Thyroid gland (tissue), 4 donors: Measurements from ENCODE around the gene MASP1. TPM values are rescaled to one million over a fixed set of nuclear protein-coding genes. Genes with fewer than 3 reads are reported as not detected.

ENCODE experiments used
- DNase-seq, 2 donors: peaks; one replicate each; pipeline ENCODE4 v3.0.0-alpha.2; 2019
- H3K27ac ChIP-seq, 3 donors: fragments of 200-600 bp; sonication (generic); 1 replicate in 2 of 3; 2 replicates in 1 of 3; pipeline ENCODE4 v1.5.1; 2016 to 2019; ENCODE audit warnings: mild to moderate bottlenecking in 1 of 3, moderate library complexity in 1 of 3
- H3K27me3 ChIP-seq: fragments of 200-600 bp; sonication (generic); one replicate; pipeline ENCODE4 v1.5.1; 2019
- H3K36me3 ChIP-seq, 2 donors: fragments of 200-600 bp; sonication (generic); one replicate each; pipeline ENCODE4 v1.5.1; 2016 to 2019
- H3K4me1 ChIP-seq, 2 donors: fragments of 200-600 bp; sonication (generic); one replicate each; pipeline ENCODE4 v1.5.1; 2017 to 2019
- H3K4me3 ChIP-seq, 3 donors: fragments of 200-600 bp; sonication (generic); replicated peaks in 1 of 3; 1 replicate in 2 of 3; 2 replicates in 1 of 3; pipeline ENCODE4 v1.5.1; 2016; ENCODE audit warnings: mild to moderate bottlenecking in 1 of 3
- H3K9me3 ChIP-seq: fragments of 200-600 bp; sonication (generic); one replicate; pipeline ENCODE4 v1.5.1; 2017
- CTCF ChIP-seq, 6 experiments: fragments of 200-600 bp in 3 of 6; fragments of 450-650 bp in 3 of 6; sonication (generic) in 3 of 6; IDR thresholded peaks; one replicate each; pipeline ENCODE4 v1.5.1; 2016 to 2019; ENCODE audit warnings: antibody characterized with exemption in 6 of 6, mild to moderate bottlenecking in 2 of 6, inconsistent platforms in 1 of 6, moderate library complexity in 1 of 6
- POLR2A ChIP-seq, 2 donors: fragments of 450-650 bp; IDR thresholded peaks; one replicate each; pipeline ENCODE4 v1.6.1; 2017; ENCODE audit warnings: antibody characterized with exemption in 2 of 2, mild to moderate bottlenecking in 2 of 2, moderate library complexity in 1 of 2
- whole genome bisulfite sequencing, 2 donors: methylation state at CpG; one replicate each; pipeline ENCODE4 v1.1.5; 2017; 5-methylcytosine and 5-hydroxymethylcytosine counted together
- intact Hi-C: fragments of 100-400 bp; cut with DNase I; formaldehyde crosslinking; loops from one replicate; pipeline ENCODE4 v1.15.1; 2023
- total RNA-seq, 4 donors: library from RNA; depleted of rRNA; stranded (reverse); fragments of >200 nt; gene quantifications; one replicate each; pipeline ENCODE4 v1.2.3, GENCODE V29; 2016

The MASP1 gene
- total RNA-seq, 4 donors from 2014 or later, result 5.5 to 11.6 (median 7.2) TPM

- WGBS, 2 donors, result 89 to 100% methylated on average over 1 of the region's 1 CpG
- Histone ChIP-seq H3K4me1 (no peaks in the 10 kb centered on the region), H3K27me3 (no peaks in the 10 kb centered on the region), H3K4me3 (no peak overlapping the region), H3K27ac (no peak overlapping the region), H3K9me3 (no peaks in the 10 kb centered on the region), H3K36me3 (no peaks in the 10 kb centered on the region)
- TF ChIP-seq CTCF (IDR thresholded peaks at IDR 0.05), result no peak
- no peak for TF ChIP-seq POLR2A (IDR thresholded peaks at IDR 0.05)
- no peak for DNase-seq
- intact Hi-C loops, result no loop called here
Observed at GRCh38 chr3:187266691-187267090, 24.8 kb downstream of the MASP1 start.

GRCh38 chr3:187265461-187265955 lies 26.0 kb downstream of the MASP1 start:
- intact Hi-C loops, result no loop called here
- TF ChIP-seq CTCF (IDR thresholded peaks at IDR 0.05) (no peak), POLR2A (IDR thresholded peaks at IDR 0.05) (no peak)
- Histone ChIP-seq H3K4me3 (no peak overlapping the region), H3K9me3 (no peaks in the 10 kb centered on the region), H3K36me3 (no peaks in the 10 kb centered on the region), H3K27me3 (no peaks in the 10 kb centered on the region), H3K27ac (no peak overlapping the region), H3K4me1 (no peaks in the 10 kb centered on the region)
- 55 to 83% methylated on average over 2 of the region's 2 CpGs for WGBS, 2 donors
- DNase-seq, result no peak

- no peak for TF ChIP-seq POLR2A (IDR thresholded peaks at IDR 0.05)
- no peak for TF ChIP-seq CTCF (IDR thresholded peaks at IDR 0.05)
- H3K4me3 ChIP-seq, result no peak overlapping the region
- WGBS, 2 donors, result 92 to 94% methylated on average over 3 of the region's 3 CpGs
- H3K4me1 ChIP-seq, result no peaks in the 10 kb centered on the region
- intact Hi-C loops, result no loop called here
- H3K27ac ChIP-seq, result peak overlapping the region in 1 of 3 donors; percentile 46
- H3K9me3 ChIP-seq, result no peaks in the 10 kb centered on the region
- no peaks in the 10 kb centered on the region for H3K27me3 ChIP-seq
- H3K36me3 ChIP-seq, result no peaks in the 10 kb centered on the region
- no peak for DNase-seq
Observed at GRCh38 chr3:187264911-187265310, 26.6 kb downstream of the MASP1 start.

- H3K4me3 ChIP-seq, result no peak overlapping the region
- TF ChIP-seq CTCF (IDR thresholded peaks at IDR 0.05), result no peak
- no peak for TF ChIP-seq POLR2A (IDR thresholded peaks at IDR 0.05)
- peak overlapping the region in 1 of 3 donors; percentile 46 for H3K27ac ChIP-seq
- no peaks in the 10 kb centered on the region for H3K4me1 ChIP-seq
- 35 to 39% methylated on average over 4 of the region's 4 CpGs for WGBS, 2 donors
- no peaks in the 10 kb centered on the region for H3K9me3 ChIP-seq
- H3K36me3 ChIP-seq, result no peaks in the 10 kb centered on the region
- no peak for DNase-seq
- no peaks in the 10 kb centered on the region for H3K27me3 ChIP-seq
- intact Hi-C loops, result no loop called here
Observed at GRCh38 chr3:187264021-187264420, 27.5 kb downstream of the MASP1 start.

GRCh38 chr3:187263270-187263669 lies 28.3 kb downstream of the MASP1 start:
- H3K27me3 ChIP-seq, result no peaks in the 10 kb centered on the region
- no peaks in the 10 kb centered on the region for H3K36me3 ChIP-seq
- no peak for TF ChIP-seq CTCF (IDR thresholded peaks at IDR 0.05)
- no peak for TF ChIP-seq POLR2A (IDR thresholded peaks at IDR 0.05)
- intact Hi-C loops, result no loop called here
- peak overlapping the region in 1 of 3 donors; percentile 46 for H3K27ac ChIP-seq
- DNase-seq, result no peak
- no peaks in the 10 kb centered on the region for H3K4me1 ChIP-seq
- H3K4me3 ChIP-seq, result no peak overlapping the region
- H3K9me3 ChIP-seq, result no peaks in the 10 kb centered on the region
